ENCODE results near the gene RPL14.
A peak's percentile ranks its signal among the peaks of the same experiment; 100 is the strongest.

Gene RPL14

DNA sequence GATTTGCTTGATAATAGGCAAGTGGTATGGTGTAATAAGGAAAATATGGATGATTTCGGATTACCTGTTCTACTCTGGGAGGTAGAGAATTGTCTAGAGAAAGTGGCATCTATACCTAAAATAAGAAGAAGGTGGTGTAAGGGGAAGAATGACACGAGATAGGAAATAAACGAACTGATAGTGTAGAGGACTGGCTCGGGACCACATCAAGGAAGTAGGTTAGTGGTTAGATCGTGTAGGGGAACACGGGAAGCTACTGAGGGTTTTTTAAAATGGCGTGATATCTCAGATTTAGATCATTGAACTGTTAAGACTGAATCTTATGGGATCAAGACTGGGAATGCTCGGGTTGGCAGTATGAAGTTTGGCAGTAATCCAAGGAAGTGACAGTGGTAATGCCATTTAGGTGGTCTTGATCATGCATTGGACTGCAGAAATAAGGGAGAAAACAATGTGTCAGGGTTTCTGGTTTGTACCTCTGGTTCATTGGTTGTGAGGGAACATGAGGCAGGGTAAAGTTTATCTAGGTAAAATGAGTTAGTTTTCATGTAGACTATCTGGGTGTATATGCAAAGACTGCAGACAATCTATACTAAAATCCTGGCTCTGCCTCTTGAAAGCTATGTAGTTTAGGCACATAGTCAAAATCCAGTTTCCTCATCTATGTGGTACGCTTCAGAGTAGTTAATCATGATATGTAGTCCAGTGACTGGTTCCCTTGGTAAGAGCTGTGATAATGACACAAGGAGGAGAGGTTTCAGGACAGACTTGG, 7.4 kb downstream of the RPL14 start:
- DNase-seq, result no peak

DNA sequence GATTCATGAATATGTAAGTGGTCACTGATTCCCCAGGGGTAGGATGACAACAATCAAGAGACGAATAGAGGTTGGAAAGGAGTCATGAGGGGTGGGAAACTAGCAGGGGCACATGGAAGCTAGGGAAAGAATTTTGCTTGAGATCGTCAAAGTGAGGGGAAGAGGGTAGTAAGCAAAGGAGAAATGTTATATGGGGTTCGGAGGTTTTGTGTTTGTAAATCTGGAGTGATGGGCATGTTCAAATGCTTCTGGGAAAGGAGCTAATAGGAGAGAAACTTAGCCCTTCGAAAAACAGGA, 7.9 kb downstream of the RPL14 start:
- no peak for DNase-seq

DNA sequence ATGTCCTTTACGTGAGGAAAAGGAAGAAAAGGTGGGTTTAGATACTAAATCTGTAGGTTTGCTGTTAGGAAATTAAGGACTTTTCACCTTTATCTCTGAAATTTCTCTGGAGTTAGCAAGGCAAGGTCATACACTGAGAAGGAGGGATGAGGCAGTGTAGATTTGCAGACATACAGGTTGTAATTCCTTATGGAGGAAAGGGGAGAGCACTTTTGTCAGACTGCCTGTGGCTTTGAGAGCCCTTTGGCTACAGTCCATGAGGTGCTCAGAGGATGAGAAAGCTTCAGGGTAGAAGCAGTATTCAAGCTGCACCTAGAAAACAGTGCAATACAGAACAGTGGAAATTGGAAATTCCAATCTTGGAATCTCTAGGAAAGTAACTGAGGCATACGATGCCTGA, 8.3 kb downstream of the RPL14 start:
- DNase-seq, result peak; percentile 1

DNA sequence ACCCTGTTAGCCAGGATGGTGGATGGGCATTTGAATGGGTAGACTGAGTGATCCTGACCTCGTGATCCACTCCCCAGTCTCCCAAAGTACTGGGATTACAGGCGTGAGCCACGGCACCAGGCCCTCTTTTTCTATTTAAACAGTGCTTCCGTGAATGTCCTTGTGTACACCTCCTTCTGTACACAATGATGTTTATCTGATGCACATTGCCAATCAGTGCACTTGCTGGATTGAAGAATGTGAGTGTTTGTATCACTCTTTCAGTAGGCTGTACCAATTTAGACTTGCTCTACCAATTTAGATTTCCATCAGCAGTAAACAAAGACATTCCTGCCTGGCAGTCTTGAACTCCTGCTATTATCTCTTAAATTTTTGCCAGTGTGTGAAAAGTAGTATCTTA, 10.9 kb downstream of the RPL14 start:
- peak; percentile 71 for DNase-seq

DNA sequence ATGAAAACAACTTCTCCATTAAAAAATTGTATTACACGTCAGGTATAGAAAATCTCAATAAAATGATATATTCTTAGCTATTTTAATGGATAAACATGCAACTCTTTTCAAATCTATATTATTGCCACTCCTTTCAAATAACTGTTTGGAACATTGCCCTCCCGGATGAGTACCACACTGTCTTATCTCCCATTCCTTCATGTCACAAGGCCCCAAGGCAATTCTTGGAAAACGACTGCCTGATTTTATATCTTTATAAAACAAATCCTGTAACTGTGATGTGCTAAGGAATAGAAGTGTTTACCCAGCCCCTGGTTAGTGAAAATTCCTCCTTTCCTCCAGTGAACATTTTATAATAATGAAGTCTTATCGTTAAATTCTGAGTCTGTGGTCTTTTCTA, 13.6 kb downstream of the RPL14 start:
- no peak for DNase-seq

DNA sequence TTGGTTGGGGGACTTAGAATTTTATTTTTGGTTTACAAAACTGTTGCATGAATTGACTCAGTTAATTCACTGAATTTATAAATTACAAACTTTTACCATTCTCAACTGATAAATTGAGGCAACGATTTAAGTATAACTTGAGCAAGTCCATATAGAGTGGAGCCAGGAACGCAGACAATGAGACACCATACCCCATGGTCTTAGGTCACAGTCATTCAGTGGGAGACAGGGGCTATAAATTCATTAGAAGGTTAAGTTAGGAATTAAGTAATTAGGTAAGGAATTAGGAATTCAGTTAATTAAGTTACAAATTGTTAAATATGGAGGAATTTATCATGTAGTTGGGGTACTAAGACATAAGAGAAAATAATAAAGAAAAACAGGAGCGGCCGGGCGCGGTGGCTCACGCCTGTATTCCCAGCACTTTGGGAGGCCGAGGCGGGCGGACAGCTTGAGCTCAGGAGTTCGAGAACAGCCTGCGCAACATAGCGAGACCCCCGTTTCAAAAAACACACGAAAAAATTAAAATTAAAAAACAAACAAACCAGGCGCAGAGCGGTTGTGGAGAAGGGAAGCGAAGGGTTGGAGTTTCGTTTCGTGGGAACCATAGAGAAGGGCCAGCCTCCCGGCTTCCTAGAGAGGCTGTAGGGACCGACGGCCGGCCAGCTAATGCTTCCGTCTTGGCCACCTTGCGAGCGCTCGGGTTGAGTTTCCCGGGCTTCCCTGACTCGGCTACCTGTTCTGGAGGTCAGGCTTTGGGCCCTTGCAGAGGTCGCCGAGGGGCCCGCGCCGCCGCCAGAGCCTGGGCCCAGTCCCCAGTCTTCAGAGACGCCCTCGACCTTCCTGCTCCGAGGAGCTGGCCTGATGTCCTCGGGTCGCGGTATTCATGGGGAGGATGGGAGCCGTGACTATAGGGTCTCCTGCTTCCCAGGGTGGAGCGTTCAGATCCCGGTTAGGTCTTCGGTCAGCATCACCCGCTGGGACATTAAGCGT, 19.6 kb downstream of the RPL14 start, which contains the start of gene ZNF619:
ZNF619 (plus strand) TSS at position 645 of the 993 bp plus-strand sequence. CDS start 858 bp downstream, outside the sequence.
- DNase-seq, result peak; percentile 65

DNA sequence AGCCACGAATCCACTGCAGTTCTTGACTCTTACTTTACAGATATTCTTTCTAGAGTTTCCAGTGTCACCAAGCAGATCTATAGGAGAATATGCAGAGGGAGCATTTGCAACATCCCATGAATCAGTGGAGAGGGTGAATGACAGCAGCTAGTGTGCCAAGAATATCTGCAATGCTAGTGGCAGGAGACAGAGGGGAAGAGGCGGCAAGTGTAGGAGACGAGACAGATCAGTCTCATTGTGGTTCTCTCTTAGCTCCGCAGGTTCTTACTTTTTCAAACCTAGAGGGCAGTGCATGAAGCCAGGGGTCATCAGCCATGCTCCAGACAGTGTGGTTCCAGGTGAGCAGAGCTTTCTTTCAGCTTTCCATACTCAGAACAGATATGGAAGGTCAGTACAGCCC, 20.5 kb downstream of the RPL14 start:
- DNase-seq, result no peak

DNA sequence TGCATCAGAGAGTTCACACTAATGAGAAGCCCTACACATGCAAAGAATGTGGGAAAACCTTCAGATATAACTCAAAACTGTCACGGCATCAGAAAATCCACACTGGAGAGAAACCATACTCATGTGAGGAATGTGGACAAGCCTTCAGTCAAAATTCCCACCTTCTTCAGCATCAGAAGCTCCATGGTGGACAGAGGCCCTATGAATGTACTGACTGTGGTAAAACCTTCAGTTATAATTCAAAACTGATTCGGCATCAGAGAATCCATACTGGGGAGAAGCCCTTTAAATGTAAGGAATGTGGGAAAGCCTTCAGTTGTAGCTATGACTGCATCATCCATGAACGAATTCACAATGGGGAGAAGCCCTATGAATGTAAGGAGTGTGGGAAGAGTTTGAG, 30.0 kb downstream of the RPL14 start:
- DNase-seq, result no peak

DNA sequence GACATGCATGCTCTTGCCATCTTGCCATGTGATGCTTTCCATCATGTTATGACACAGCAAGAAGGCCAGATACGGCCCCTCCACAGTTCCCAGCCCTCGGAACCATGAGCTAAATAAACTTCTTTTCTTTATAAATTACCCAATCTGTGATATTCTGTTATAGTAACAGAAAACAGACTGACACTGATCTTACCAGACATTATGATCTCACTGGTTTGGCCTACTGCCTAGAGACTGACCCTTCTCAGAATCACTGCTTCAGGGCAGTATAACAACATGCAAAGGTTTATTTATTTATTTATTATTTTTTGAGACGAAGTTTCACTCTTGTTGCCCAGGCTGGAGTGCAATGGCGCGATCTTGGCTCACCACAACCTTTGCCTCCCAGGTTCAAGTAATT, 33.8 kb downstream of the RPL14 start:
- no peak for DNase-seq

DNA sequence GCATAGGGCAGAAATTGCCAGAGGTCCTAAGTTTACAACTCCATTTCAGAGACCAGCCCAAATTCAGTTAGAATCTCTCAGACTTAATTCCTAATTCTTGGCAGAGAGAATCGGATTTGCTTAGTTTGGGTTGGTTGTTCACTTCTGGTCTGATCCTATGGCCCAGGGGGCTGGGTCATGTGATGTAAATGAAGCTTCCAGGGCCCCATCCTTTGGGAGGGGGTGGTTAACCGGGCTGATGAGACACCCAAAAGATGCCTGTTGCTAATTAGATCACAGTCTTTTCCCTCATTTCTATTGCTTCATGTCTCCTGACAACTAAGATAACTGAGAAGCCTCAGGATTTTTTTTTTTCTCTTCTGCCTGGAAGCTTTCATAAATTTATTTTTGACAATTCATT, 37.6 kb downstream of the RPL14 start:
- DNase-seq, result no peak

DNA sequence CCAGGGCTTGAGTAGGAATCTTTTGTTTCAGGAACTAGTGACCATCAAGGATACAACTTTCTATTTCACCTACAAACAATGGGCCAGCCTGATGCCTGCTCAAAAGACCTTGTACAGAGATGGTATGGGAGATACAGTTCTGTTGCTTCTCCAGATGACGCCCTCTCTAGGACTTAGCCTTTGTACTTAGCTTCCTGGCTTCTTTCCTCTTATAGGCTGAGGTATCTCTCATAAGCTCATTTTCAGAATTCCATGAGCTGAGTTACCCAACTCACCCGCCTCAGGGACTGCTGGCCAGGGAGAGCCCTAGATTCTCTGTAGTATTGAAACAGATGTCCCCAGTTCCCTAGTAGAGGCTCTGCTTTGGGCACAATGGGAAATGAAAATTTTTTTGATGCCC, 40.1 kb downstream of the RPL14 start:
- no peak for DNase-seq

DNA sequence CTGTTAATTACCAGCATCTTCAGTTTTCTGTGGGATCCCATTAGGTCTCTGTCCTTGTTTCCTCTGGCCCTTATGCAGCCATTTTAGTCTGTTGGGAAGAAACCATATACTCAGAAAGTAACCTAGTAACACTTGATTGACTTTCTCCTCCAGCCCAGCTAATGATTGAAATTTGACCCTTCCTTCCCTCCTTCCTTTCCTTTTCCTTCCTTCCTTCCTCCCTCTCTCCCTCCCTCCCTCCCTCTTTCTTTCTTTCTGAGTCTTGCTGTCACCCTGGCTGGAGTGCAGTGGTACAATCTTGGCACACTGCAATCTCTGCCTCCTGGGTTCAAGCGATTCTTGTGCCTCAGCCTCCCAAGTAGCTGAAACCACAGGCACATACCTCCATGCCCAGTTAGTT, 42.8 kb downstream of the RPL14 start:
- DNase-seq, result no peak

DNA sequence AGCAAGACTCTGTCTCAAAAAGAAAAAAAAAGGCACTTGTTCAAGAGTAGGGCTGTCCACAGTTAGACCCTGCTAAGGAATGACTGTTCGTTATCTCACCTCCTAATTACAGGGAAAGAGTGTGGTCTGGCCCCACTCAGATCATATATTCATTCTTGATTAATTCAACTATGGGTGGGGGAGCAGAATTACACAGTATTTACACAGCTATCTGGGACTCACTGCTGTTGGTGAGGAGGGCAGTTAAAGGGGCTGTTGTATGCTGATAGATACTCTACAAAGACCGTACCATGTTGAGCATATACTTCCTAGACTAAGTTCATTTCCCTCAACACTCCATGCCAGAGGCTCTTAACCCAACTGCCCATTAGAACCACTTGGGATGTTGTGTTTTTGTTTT, 44.9 kb downstream of the RPL14 start:
- DNase-seq, result no peak

DNA sequence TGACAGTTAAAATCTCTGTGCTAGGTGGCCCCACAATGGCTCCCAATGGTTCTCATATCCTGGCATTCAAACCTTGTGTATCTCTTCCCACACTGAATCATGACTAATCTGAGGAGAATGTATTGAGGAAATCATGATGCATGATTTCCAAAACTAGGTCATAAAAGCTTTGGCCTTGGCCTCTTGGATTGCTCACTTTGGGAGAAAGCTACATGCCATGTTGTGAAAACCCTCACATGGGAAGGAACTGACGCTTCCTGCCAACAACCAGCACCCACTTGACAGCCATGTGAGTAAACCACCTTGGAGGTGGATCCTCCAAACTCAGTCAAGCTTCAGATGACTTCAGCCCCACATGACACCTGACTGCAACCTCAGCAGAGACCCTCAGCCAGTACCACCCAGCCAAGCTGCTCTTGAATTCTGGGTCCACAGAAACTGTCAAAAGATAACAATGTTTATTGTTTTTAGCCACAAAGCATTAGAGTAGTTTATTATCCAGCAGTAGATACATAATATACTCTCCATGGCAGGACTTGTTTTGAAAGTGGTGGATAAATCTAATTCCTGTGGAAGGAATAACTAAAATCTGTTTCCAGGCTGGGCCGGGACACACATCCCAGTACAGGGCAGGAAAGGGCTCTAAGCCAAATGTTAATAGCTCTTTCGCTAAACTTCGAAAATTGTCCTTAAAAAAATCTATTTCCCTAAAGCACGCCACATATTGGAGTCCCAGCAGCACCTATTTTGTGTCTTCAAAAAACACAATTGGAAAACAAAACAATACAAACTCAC, 47.7 kb downstream of the RPL14 start:
- peak; percentile 16 for DNase-seq

DNA sequence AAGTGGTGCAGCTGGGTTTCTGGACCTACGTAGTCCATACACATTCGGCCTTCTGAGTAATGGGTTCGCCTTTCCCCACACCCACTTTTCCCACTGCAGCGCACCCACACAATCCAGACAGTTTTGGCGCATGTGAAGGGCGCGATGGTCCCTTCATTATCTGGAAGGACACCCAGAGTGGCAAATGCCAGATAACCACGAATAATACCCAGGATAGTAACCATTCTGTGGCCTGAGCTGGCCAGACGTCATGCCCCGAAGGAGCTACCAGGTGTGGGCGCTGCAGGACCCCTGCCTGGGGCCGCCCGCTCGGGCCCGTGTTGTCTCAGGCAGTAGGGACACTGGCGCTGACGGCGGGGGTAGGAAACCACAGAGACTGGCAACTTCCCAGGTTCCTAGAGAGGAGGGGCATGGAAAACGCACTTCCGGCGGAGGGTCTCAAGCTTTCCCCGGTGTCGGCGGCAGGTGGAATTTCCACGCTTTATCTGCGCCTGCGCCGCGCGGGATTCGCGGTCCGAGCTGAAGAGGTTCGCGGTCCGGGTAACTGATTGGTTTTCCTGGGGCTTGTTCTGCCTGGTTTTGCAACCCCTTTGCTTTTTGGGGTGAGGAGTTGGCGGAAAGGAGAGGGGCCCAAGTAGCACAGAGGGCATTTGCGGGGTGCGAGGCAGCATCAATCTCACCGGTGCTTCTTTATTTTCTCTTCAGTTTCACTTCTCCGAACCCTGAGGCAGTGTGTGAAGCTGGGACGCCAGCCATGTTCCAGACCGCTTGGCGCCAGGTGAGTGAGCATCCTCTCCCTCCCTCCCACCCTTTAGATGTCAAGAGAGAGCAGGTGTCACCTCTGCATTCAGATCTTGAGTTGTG, 48.7 kb downstream of the RPL14 start, which contains the start of gene ZNF620:
ZNF620 (plus strand) TSS at position 441 of the 864 bp plus-strand sequence; CDS start at position 755, 314 bp downstream.
- DNase-seq, result peak; percentile 85

DNA sequence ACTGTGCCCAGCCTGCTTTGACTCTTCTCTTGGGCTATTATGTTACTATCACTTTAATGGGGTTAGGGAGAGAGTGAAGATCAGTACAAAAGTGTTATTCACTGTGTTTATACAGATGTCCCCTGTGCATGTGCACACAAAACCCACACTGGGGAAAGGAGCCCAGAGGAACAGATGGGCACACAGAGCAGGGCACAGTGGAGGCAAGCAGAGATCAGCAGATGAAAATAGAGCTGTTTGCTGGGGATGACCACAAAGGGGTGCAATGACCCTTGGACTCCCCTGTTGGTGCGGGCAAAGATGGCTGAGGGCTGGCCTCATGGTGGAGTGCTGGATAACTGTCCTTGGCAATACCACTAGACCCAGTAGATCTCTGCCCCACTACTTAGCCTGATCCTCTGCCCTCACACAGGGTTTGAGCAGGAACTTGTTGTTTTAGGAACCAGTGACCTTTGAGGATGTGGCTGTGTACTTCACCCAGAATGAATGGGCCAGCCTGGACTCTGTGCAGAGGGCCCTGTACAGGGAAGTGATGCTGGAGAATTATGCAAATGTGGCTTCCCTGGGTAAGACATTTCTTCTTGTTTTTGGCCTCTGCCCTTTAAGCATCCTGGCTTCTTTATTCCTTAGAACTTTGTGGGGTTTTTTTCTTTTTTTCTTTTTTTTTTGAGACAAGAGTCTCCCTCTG, 54.0 kb downstream of the RPL14 start:
- DNase-seq, result no peak

DNA sequence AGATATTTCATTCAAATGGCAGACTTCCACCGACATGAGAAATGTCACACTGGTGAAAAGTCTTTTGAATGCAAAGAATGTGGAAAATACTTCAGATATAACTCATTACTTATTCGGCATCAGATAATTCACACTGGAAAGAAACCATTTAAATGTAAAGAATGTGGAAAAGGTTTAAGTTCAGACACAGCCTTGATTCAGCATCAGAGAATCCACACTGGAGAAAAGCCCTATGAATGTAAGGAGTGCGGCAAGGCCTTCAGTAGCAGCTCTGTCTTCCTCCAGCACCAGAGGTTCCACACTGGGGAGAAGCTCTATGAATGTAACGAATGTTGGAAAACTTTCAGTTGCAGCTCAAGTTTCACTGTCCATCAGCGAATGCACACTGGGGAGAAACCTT, 59.1 kb downstream of the RPL14 start:
- DNase-seq, result no peak

DNA sequence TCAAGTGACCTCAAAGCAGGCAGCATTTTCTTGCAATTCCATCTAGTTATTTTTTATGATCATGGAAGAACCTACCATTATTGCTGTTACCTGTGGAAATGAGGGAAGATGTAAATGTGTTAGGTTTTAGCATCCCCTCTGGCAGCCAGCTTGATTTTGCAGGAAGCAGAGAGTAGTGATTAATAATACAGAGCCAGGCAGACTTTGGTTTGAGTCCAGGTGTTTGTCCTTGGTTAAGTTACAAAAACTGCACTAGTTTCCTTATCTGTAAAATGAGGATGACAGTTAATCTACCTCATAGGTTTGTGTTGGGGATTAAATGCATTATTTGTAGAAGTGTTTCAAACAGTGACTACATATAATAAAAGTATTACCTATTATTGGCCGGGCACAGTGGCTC, 60.9 kb downstream of the RPL14 start:
- DNase-seq, result no peak

Measured in DMS53 (cell line).